Measurements from ENCODE around the gene RPL22L1.

GRCh38 chr3:170830580-170830979 is 39.4 kb downstream of the RPL22L1 start:
- no peak for TF ChIP-seq POLR2A (IDR thresholded peaks at IDR 0.05)
- TF ChIP-seq, protein P1, sequence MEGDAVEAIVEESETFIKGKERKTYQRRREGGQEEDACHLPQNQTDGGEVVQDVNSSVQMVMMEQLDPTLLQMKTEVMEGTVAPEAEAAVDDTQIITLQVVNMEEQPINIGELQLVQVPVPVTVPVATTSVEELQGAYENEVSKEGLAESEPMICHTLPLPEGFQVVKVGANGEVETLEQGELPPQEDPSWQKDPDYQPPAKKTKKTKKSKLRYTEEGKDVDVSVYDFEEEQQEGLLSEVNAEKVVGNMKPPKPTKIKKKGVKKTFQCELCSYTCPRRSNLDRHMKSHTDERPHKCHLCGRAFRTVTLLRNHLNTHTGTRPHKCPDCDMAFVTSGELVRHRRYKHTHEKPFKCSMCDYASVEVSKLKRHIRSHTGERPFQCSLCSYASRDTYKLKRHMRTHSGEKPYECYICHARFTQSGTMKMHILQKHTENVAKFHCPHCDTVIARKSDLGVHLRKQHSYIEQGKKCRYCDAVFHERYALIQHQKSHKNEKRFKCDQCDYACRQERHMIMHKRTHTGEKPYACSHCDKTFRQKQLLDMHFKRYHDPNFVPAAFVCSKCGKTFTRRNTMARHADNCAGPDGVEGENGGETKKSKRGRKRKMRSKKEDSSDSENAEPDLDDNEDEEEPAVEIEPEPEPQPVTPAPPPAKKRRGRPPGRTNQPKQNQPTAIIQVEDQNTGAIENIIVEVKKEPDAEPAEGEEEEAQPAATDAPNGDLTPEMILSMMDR (IDR thresholded peaks at IDR 0.05): no peak
- no peak for TF ChIP-seq EP300 (IDR thresholded peaks at IDR 0.05)
